Breast epithelium (tissue), 3 donors: ENCODE results near the gene TMEM9.

Source experiments
- POLR2A ChIP-seq: fragments of 450-650 bp; IDR thresholded peaks from one replicate; pipeline ENCODE4 v1.6.1; 2016; ENCODE audit warnings: antibody characterized with exemption, mild to moderate bottlenecking, moderate library complexity
- POLR2AphosphoS5 ChIP-seq, 3 donors: sonication (generic); formaldehyde crosslinking; IDR thresholded peaks; one replicate each; pipeline ENCODE4 v1.6.1; 2017; ENCODE audit warnings: antibody characterized with exemption in 3 of 3

GRCh38 chr1:201190624-201191051 lies 36.4 kb upstream of the TMEM9 start, which contains the start of gene IGFN1:
- TF ChIP-seq POLR2AphosphoS5 (IDR thresholded peaks at IDR 0.05) (no peak), POLR2A (no peak)
